ENCODE measurements around the gene PGAP6.
A peak's percentile ranks its signal among the peaks of the same experiment; 100 is the strongest.
"Not testable (repeated sequence)": the region's sequence is repeated elsewhere in the genome, so short reads cannot be mapped to it uniquely, and the experiment has no call there.

Gene PGAP6, protein sequence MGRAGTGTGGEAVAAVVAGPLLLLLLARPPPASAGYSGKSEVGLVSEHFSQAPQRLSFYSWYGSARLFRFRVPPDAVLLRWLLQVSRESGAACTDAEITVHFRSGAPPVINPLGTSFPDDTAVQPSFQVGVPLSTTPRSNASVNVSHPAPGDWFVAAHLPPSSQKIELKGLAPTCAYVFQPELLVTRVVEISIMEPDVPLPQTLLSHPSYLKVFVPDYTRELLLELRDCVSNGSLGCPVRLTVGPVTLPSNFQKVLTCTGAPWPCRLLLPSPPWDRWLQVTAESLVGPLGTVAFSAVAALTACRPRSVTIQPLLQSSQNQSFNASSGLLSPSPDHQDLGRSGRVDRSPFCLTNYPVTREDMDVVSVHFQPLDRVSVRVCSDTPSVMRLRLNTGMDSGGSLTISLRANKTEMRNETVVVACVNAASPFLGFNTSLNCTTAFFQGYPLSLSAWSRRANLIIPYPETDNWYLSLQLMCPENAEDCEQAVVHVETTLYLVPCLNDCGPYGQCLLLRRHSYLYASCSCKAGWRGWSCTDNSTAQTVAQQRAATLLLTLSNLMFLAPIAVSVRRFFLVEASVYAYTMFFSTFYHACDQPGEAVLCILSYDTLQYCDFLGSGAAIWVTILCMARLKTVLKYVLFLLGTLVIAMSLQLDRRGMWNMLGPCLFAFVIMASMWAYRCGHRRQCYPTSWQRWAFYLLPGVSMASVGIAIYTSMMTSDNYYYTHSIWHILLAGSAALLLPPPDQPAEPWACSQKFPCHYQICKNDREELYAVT

DNA sequence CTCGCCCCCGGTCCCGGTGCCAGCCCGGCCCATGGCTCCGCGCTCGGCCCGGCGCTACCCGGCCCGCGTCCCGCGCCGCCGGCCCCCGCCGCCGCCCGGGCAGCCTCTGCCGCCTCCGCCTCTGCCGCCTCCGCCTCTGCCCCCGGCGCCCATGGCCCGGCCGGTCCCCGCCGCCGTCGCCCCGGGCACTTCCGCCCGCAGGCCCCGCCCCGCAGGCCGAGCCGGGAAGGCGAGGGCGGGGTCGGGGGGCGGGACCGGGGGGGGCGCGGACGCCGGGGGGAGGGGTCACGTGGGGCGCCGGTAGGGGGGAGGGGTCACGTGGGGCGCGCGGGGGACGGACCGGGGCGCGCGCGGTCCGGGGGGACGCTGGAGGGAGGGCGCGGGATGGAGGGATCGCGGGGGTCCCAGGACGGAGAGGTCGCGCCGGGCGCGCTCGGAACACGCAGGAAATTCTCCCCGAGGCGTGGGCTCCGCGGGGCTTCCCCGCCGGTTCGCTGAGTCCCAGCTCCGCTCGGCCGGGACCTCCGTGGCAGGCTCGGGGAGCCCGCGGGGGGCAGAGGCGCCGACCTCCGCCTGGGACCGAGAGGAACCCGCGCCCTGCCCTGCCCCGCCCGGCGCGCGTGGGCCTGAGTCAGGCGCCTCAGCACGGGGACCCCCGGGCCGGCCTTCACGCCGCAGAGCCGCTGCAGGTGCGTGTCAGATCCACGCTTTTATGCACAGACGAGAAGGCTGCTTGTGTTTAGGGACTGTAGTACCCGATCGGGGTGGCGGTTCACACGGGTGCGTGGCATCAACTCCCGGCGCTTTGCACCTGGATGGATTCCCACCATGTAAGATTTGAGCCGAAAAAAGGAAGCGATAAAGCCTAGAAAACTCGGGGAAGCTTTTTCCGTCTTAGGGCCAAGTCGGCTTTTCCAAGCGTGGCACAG is at the start of gene PGAP6:
TSS of gene PGAP6 (minus strand) at position 190 of the 929 bp plus-strand sequence. CDS start at position 33, 157 bp downstream.
- peak; percentile 52 for DNase-seq (ENCODE audit: low spot score)

DNA sequence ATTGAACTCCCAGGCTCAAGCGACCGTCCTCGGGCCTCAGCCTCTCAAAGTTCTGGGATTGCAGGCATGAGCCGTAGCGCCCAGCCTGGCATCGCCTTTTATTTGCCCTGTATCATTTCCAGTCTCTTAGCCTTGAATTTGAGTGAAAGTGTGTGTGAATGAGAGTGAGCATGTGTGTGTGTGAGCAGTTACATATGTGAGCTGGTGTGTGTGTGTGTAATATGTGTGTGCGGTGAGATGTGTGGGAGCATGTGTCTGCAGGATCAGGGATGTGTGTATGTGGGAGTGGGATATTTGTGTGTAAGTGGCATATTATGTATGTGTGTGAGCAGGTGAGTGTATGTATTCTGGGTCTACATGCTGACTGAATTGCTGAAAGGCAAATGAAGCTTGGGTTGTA is 49.1 kb upstream of the PGAP6 start:
- no peak for DNase-seq (ENCODE audit: low spot score)

DNA sequence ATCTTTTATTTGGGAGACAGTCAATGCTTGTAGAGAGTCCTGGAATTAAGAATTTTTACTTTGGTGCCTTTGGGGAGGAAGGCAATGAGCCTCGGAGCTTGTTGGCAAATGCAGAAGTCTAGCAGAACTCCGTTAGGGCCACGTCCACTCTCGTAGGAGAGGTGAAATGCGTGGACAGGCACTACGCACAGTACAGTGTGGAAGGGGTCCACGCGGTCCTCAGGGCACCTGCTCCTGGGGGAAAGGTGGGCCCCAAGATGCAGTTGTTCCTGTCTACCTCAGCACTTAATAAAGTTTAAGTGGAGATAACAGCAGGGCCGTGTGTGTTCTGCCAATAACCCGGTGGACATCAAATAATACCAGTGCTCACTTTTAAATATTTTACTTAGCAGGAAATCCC is 45.5 kb upstream of the PGAP6 start:
- DNase-seq (ENCODE audit: low spot score) = no peak

DNA sequence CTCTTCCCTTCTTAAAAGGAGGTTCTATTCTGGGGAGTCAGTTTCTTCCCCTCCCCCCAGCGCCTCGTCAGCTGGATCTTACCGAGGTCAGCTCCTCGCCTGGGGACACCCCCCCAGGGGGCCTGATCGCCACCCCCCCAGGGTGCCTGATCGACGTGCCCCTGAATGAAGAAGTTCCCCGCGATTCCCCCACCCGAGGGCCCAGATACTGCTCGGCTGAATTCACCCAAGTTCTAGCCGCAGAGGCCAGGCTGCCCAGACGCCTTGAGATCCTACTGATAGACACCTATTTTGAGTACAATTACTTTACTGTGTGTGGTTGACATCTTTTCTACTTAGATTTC is 45.1 kb upstream of the PGAP6 start:
- DNase-seq (ENCODE audit: low spot score) = no peak

DNA sequence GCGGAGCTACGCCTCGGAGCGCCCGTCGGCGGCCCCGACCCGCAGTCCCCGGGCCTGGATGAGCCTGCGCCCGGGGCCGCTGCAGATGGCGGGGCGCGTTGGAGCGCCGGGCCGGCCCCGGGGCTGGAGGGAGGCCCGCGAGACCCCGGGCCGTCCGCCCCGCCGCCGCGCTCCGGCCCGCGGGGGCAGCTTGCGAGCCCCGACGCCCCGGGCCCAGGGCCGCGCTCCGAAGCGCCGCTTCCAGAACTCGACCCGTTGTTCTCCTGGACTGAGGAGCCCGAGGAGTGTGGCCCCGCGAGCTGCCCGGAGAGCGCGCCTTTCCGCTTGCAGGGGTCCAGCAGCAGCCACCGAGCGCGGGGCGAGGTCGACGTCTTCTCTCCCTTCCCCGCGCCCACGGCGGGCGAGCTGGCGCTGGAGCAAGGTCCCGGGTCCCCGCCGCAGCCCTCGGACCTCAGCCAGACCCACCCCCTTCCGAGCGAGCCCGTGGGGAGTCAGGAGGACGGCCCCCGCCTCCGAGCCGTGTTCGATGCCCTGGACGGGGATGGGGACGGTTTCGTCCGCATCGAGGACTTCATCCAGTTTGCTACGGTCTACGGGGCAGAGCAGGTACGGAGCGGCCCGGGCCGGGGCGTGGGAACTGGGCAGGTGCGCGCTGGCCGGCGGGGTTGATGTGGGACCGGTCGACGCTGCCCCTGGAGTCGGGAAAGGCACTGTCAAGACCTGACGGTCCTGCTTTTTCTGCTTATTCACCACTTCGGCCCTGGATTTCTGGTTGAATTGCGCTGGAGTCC is 44.5 kb upstream of the PGAP6 start:
- DNase-seq (ENCODE audit: low spot score) = no peak

DNA sequence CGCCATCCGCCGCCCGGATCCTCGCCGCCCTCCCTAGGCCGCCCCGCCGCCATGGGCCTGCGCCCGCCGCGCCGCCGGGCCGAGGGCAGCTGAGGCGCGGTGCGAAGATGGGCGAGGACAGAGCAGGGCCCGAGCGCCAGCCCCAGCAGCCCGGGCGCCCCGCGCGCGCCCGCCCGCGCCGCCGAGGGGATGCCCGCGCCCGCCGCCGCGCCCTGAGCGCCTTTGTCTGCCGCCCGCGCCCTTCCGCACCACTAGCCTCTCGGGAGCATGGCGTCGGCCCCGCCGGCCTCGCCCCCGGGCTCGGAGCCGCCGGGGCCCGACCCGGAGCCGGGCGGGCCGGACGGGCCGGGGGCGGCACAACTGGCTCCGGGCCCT is 43.9 kb upstream of the PGAP6 start:
- DNase-seq (ENCODE audit: low spot score) = no peak

DNA sequence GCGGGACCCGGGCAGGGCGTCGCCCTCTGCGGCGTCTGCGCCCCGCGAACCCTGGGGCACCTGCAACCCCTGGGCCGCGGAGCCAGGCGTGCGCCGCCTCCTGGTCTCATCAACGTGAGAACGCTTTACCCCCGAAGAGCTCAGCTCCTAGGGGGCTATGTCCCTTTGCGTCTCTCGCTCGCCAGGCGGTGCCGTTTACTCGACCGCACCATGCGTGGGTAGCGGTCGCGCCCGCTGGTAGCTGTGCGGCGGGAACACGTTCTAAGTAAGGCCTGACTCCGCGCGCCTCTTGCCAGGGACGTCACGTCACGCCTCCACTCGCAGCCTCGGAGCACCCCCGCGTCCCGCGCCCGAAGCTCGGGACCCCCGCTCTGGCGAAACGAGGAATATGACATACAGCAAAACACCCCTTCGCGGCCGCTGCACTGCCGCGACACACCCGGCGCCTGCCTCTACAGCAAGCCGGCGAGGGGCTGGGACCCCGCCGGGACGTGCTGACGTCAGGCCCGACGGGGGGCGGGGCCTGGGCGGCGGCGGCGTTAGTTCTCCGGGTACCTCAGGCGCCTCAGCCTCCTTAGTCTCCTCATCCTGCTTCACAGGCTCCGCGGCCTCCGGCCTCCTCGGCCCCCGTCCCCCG is 43.4 kb upstream of the PGAP6 start, which contains the start of gene RAB11FIP3:
TSS of gene RAB11FIP3 (plus strand) at position 568 of the 637 bp plus-strand sequence. CDS start 358 bp downstream, outside the sequence.
- peak; percentile 73 for DNase-seq (ENCODE audit: low spot score)

DNA sequence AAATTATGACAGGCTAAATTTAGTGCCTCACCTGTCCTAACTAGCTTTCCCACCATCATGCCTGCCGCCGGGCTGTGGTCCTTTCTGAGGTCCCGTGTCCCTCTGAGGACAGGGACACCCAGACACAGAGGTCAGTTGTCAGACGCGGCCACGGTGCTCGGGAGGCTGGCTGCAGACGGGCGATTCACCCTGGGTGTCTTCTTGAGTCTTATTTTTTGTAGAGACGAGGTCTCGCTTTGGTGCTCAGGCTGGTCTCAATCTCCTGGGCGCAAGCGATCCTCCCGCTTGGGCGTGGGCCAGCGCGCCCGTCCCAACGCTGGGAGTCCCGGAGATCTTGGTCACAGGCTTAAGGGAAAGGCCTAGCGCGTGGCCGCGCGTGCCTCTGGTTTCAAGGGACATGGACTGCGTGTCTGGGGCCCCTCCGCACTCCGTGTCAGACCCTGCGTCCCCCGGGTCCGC is 42.9 kb upstream of the PGAP6 start:
- DNase-seq (ENCODE audit: low spot score) = peak; percentile 47

DNA sequence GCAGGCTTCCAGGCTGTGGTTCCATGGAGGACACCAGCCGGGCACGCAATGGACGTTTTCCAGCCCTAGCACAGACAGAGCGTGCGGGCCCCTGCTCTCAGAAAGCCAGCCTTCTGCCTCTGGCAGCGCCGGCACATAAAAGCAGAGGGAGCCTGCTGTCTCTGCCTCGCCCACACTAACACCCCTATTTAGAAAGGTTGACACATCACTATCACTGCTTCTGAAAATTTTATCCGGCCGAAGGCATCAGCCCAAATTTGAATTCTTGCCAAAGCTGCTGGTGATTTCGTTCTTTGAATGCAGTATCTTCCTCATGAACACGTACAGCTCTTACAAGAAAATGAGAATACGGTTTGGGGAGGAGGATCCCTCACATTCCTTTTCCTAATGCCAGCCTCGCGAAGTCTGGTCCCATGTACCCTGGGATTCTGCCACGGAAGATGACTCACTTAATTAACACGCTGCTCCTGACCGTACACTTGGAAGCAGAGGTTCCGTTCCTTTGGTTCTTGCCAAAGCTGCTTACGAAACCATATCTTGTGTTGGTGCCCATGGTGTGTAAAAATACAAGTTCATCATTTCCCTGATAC is 42.4 kb upstream of the PGAP6 start:
- DNase-seq (ENCODE audit: low spot score) = peak; percentile 63

DNA sequence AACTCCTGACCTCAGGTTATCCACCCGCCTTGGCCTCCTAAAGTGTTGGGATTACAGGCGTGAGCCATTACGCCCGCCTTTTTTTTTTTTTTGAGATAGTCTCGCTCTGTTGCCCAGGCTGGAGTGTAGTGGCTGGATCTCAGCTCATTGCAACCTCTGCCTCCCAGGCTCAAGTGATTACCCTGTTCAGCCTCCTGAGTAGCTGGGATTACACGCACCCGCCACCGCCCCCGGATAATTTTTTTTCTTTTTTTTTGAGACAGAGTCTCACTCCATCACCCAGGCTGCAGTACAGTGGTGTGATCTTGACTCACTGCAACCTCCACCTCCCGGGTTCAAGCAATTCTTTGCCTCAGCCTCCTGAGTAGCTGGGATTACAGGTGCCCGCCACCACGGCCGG is 40.4 kb upstream of the PGAP6 start:
- DNase-seq (ENCODE audit: low spot score) = not testable (repeated sequence)

DNA sequence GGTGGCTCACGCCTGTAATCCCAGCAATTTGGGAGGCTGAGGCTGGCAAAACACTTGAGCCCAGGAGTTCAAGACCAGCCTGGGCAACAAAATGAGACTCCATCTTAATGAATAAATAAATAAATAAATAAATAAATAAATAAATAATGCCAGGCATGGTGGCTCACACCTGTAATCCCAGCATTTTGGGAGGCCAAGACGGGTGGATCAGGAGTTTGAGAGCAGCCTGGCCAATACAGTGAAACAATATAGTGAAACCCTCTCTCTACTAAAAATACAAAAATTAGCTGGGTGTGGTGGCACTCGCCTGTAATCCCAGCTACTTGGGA is 33.4 kb upstream of the PGAP6 start:
- DNase-seq (ENCODE audit: low spot score) = not testable (repeated sequence)

DNA sequence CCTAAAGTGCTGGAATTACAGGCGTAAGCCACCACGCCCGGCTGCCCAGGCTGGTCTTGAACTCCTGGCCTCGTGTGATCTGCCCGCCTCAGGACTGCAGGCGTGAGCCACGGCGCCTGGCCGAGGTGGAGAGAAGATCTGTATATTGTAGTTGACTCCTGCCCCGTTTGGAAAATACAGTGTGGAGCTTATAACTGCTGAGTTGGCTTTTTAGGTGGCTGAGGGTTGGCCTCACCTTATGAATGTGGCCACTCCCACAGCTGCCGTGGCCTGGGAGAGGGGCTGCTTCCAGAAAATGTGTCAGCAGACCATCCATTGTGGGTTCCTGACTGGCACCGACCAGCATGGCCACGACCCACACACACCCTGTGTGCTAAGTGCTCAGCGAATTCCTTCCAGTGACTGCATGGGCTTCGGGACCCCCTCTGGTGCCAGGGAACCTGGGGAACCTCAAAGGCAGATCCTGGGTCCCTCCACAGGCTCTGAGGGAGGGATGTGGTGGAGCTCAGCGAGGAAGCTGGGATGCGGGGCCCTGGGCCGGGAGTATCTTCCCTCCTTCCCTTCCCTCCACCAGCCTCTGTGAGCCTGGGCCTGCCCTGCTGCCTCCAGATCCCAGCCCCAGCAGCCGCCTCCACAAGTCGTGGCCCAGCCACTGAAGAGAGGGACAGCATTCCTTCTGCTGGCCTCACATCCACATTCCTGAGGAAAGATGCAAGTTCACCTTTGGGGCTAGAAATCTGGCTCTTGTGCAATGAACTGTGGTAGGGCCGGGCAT is 32.8 kb upstream of the PGAP6 start:
- no peak for DNase-seq (ENCODE audit: low spot score)

DNA sequence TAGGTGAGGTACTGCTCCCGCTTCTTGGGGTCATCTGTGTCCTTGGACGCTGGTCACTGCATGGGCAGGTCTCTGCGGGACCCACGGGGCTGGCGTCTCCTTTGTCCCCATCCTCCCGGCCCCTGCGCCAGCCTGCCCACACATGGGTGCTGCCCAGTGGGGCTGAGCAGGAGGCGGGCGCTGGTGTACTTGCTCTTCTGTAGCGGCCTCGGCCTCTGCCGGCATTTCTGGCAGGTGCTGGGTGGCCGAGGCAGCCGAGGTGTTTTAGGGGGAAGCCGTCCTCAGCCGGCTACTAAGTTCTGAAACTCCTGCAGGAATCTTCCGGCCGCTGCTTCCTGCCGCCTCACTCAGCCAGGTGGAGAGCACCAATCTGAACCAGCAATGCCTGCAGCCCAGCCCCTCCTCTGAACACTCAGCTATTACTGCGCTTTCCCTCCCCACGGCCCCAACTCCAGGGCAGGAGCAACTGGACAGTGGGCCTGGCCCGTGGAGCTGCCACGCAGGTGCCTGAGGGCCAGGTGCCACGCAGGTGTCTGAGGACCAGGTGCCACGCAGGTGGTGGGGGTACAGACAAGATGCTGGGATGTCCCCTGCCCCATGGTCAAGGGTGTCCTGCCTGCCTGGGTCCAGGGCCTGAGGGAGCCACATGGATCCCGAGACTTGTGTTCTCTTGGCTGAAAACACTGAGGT is 29.9 kb upstream of the PGAP6 start:
- DNase-seq (ENCODE audit: low spot score) = no peak

DNA sequence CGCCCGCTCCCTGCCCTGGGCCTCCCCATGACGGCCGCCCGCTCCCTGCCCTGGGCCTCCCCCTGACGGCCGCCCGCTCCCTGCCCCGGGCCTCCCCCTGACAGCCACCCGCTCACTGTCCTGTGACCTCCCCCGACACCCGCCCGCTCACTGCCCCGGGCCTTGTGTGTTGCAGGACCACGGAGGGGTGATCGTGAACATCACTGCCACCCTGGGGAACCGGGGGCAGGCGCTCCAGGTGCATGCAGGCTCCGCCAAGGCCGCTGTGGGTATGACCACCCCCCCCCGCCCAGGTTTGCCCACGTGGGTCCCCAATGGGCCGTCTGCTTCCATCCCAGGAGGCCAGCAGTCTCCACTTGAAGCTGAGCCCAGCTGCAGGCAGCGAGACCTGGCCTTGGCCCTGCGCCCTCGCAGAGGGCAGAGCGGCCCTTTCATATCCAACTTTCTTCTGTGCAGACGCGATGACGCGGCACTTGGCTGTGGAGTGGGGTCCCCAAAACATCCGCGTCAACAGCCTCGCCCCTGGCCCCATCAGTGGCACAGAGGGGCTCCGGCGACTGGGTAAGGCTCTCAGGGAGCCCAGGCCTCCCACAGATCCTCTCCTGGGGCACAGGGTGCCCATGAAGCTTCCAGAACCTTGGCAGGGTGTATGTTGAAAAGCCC is 28.9 kb upstream of the PGAP6 start:
- no peak for DNase-seq (ENCODE audit: low spot score)

DNA sequence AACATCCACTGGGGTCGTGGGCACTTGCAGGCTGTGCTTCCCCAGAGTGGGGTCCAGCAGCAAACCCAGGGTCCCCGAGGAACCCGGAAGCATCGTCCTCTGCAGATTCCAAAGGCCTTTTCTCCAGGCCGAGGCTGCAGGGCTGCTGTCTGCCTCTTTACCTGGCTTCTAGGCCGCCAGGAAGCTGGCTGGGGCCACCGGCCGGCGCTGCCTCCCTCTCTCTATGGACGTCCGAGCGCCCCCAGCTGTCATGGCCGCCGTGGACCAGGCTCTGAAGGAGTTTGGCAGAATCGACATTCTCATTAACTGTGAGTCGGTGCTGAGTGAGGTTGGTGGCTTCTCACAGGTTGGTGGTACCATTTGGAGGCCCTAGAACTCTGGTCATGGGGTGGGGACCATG is 25.5 kb upstream of the PGAP6 start:
- no peak for DNase-seq (ENCODE audit: low spot score)

DNA sequence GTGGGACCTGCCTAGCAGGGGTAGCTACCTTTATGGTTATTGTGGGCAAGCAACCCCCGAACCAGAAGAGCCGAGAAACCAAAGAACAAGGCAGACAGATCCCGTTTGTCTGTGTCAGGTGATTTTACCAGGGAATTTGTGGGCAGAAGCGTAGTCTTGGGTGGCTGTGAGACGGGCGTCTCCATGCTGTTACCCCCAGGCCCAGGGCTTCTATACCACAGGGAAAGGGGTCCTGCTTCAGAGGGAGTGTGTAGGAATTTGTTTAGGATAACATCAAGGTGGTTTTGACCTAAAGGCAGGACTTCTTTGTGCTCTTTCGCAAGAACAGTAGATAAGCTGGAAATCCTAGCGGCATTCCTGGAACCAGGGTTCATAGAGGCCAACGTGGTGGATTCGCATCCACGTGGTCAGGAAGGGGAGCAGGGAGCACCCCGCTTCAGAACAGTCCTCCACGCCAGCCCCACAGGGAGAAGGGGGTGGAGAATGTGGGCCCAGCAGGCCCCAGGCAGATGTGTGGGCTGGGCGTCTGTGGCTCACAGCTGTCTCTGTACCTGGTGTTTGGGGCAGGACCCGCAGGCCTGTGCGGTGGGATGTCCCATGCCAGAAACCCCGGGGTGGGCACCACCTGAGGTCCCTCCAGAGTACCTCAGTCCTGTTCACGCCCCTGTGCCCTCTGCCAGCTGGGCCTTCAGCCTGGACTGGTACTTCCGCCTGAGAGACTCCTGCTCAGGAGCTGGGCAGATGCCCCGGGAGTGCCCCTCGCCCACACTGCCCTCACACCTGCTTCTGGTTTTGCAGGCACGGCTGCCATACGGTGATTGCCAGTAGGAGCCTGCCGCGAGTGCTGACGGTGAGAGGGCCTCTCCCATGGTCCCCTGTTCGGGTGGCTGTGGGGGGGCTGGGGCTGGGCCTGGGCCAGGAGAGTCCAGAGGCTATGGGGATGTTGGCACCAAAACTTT is 24.0 kb upstream of the PGAP6 start:
- DNase-seq (ENCODE audit: low spot score) = no peak

DNA sequence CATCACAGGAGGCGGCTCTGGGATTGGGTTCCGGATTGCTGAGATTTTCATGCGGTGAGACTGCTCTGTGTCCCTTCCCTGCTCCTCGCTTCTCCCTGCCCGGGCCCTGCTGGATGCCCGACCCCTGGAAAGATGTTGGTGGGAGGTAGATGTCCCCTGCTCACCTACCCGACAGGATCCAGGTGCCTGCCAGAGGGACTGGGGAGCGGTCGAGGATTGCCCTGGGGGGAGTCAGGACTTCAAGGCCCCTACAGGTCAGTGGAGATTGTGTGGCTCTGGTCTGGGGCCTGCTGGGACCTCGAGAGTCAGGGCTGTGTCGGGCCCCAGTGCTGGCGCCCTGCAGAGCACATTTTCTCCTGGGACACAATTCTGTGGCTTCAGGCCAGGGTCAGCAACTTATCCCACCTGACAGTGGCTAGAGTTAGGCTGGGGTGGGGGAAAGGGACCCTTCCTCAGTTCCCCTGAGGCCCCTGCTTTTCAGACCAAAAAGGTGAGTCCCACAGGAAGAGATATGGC is 23.3 kb upstream of the PGAP6 start:
- no peak for DNase-seq (ENCODE audit: low spot score)

Data from pons (tissue), 1 donor.